DND-41 (cell line): ENCODE measurements around the gene TNIK.

ENCODE experiments used
- ATAC-seq: fragments of 200-7000 bp; cut with Tn5 transposase; 3 replicates; pipeline ENCODE4 v1.9.1; 2021; ENCODE audit warnings: low read depth; ENCODE audit not compliant: insufficient read depth
- DNase-seq: peaks from one replicate; pipeline ENCODE4 v3.0.0-alpha.2; 2020
- H2AFZ ChIP-seq: 2 replicates; pipeline ENCODE4 v1.6.0; 2012; ENCODE audit warnings: low read depth, low read length
- H3K27ac ChIP-seq: 2 replicates; pipeline ENCODE4 v1.5.1; 2012; ENCODE audit warnings: low read length, inconsistent platforms
- H3K27me3 ChIP-seq: fragments of 200-600 bp; sonication (generic); 2 replicates; pipeline ENCODE4 v1.6.0; 2012; ENCODE audit warnings: low read length, mild to moderate bottlenecking, inconsistent platforms; ENCODE audit not compliant: insufficient read depth, poor library complexity
- H3K36me3 ChIP-seq: 2 replicates; pipeline ENCODE4 v1.5.1; 2012; ENCODE audit warnings: low read length, inconsistent platforms; ENCODE audit not compliant: insufficient read depth
- H3K4me1 ChIP-seq: 2 replicates; pipeline ENCODE4 v1.5.1; 2012; ENCODE audit warnings: mild to moderate bottlenecking, low read length; ENCODE audit not compliant: insufficient read depth
- H3K4me2 ChIP-seq: 2 replicates; pipeline ENCODE4 v1.6.0; 2012; ENCODE audit warnings: mild to moderate bottlenecking, moderate library complexity, low read length, inconsistent platforms; ENCODE audit not compliant: insufficient read depth
- H3K4me3 ChIP-seq, 2 experiments: fragments of 200-600 bp in 1 of 2; shearing (Covaris generic) in 1 of 2; 2 replicates each; pipeline ENCODE4 v1.5.1; 2012 to 2016; ENCODE audit warnings: inconsistent platforms in 2 of 2, low read length in 2 of 2, mild to moderate bottlenecking in 2 of 2, low read depth in 1 of 2, moderate library complexity in 1 of 2
- H3K79me2 ChIP-seq: 2 replicates; pipeline ENCODE4 v1.6.0; 2012; ENCODE audit warnings: low read length, inconsistent platforms; ENCODE audit not compliant: insufficient read depth
- H3K9ac ChIP-seq: 2 replicates; pipeline ENCODE4 v1.6.0; 2012; ENCODE audit warnings: low read depth, mild to moderate bottlenecking, inconsistent platforms, low read length, moderate library complexity
- H3K9me3 ChIP-seq: 2 replicates; pipeline ENCODE4 v1.5.1; 2012; ENCODE audit warnings: low read length, moderate library complexity, mild to moderate bottlenecking, inconsistent platforms; ENCODE audit not compliant: insufficient read depth, severe bottlenecking
- H4K20me1 ChIP-seq: 2 replicates; pipeline ENCODE4 v1.6.0; 2012; ENCODE audit warnings: low read length; ENCODE audit not compliant: insufficient read depth
- CTCF ChIP-seq: IDR thresholded peaks from 2 replicates; pipeline ENCODE4 v1.5.1; 2012; ENCODE audit warnings: borderline replicate concordance, low read length, moderate library complexity, mild to moderate bottlenecking; ENCODE audit not compliant: poor library complexity, severe bottlenecking; ENCODE audit errors: extremely low read depth
- EZH2 ChIP-seq: IDR thresholded peaks from 3 replicates; pipeline ENCODE4 v1.6.1; 2012; ENCODE audit warnings: borderline replicate concordance, low read depth, mild to moderate bottlenecking, moderate library complexity, low read length, inconsistent platforms; ENCODE audit not compliant: severe bottlenecking

Gene TNIK

DNA sequence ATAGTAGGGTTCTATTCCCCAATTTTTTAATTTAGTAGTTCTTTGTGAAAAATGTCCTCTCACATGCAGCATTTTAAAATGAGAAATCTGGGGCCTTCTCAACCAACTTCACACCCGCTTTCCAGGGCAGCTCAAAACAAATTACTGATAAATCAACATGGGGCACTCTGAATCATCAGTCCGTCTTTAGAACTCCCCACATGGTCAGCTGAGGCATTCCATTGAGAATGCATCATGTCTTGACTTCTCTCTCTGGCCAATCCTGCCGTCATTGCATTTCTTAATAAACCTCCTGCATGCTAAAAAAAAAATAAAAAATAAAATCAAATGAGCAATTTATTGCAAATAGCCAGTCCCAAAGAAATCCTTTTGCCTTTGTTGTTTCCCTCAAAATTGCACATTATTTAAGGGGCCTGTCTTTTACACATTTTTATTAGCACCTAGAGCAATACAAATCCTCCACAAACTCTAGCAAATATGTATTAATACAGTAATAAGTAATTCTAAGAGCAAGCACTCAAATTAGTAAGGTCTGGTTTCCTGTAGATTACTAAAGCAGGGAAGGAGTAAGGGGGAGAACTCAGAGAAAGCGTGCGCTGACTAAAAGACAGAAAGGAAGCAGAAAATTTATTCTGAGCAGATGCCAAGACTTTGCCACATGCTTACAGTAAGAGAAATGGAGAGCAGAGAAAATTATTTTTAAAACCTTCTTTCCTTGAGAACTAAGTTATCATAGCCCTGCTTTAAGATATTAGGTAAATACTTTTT, 175.7 kb downstream of the TNIK start:
- Histone ChIP-seq H3K36me3 (no peaks in the 10 kb centered on the region), H3K9me3 (no peaks in the 10 kb centered on the region), H3K4me2 (no peak overlapping the region), H3K4me3 (no peak overlapping the region), H3K4me1 (no peaks in the 10 kb centered on the region), H3K79me2 (no peaks in the 10 kb centered on the region), H3K27ac (no peak overlapping the region), H3K27me3 (peaks cover 9% of the 10 kb centered on the region), H3K9ac (no peak overlapping the region), H2AFZ (no peak overlapping the region), H4K20me1 (no peaks in the 10 kb centered on the region)
- TF ChIP-seq EZH2, result no peak
- TF ChIP-seq CTCF, result no peak
- DNase-seq (no peak), ATAC-seq (no peak)

- TF ChIP-seq CTCF (no peak), EZH2 (no peak)
- H3K27ac ChIP-seq, result no peak overlapping the region
- H3K4me1 ChIP-seq, result no peaks in the 10 kb centered on the region
These were observed 176.4 kb downstream of the TNIK start for GRCh38 chr3:171283848-171284222.

GRCh38 chr3:171283183-171283847, 176.9 kb downstream of the TNIK start:
- H3K4me3 ChIP-seq, result no peak overlapping the region
- peaks cover 9% of the 10 kb centered on the region for H3K27me3 ChIP-seq
- no peaks in the 10 kb centered on the region for H3K9me3 ChIP-seq
- DNase-seq (no peak), ATAC-seq (no peak)
- no peak overlapping the region for H3K27ac ChIP-seq
- no peak overlapping the region for H2AFZ ChIP-seq
- H4K20me1 ChIP-seq, result no peaks in the 10 kb centered on the region
- no peaks in the 10 kb centered on the region for H3K4me1 ChIP-seq
- TF ChIP-seq EZH2, result no peak
- no peak for TF ChIP-seq CTCF
- H3K9ac ChIP-seq, result no peak overlapping the region
- no peaks in the 10 kb centered on the region for H3K36me3 ChIP-seq
- H3K79me2 ChIP-seq, result no peaks in the 10 kb centered on the region
- no peak overlapping the region for H3K4me2 ChIP-seq

More at GRCh38 chr3:171283848-171284222, 176.4 kb downstream of the TNIK start:
- Histone ChIP-seq H3K9me3 (no peaks in the 10 kb centered on the region), H3K36me3 (no peaks in the 10 kb centered on the region), H2AFZ (no peak overlapping the region), H3K4me3 (no peak overlapping the region), H3K79me2 (no peaks in the 10 kb centered on the region), H3K27me3 (peaks cover 9% of the 10 kb centered on the region), H3K4me2 (no peak overlapping the region), H4K20me1 (no peaks in the 10 kb centered on the region), H3K9ac (no peak overlapping the region)
- no peak for DNase-seq
- no peak for ATAC-seq

DNA sequence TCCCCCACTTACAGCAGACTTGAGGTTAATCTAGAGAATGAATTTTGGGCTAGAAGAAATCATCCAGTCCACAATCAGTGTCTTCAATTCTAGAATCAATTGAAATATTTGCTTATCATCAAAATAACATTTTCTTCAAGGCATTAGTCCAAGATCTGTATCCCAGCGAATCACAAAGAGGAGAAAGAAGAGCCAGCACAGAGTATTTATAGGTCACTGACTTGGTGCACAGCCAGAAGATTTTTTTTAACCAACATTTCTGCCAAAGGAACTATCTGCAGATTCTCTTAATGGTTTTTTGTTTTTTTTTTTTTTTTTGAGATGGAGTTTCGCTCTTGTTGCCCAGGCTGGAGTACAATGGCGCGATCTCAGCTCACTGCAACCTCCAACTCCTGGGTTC, 178.2 kb downstream of the TNIK start:
- Histone ChIP-seq H3K4me1 (no peaks in the 10 kb centered on the region), H4K20me1 (no peaks in the 10 kb centered on the region), H3K79me2 (no peaks in the 10 kb centered on the region), H3K9ac (no peak overlapping the region), H3K9me3 (no peaks in the 10 kb centered on the region), H2AFZ (no peak overlapping the region), H3K36me3 (no peaks in the 10 kb centered on the region), H3K27ac (no peak overlapping the region), H3K4me2 (no peak overlapping the region), H3K27me3 (peaks cover 12% of the 10 kb centered on the region), H3K4me3 (no peak overlapping the region)
- ATAC-seq, result no peak
- no peak for DNase-seq
- TF ChIP-seq CTCF, result no peak
- TF ChIP-seq EZH2, result no peak
